PC-3 (cell line): Measurements from ENCODE around the gene HLCS. TPM values are rescaled to one million over a fixed set of nuclear protein-coding genes. Genes with fewer than 3 reads are reported as not detected.

Experiments
- ATAC-seq: fragments of 200-7000 bp; cut with Tn5 transposase; 2 replicates; pipeline ENCODE4 v1.9.1; 2020; ENCODE audit warnings: mild to moderate bottlenecking, moderate library complexity
- BruUV-seq: library from RNA; stranded (reverse); fragments of 400-500 nt; replicated peaks from 2 replicates; lab custom pipeline; 2021; lab: Mats Ljungman, UMichigan
- CTCF ChIA-PET: fragments of 300-600 bp; sonication (Branson Sonifier 250); formaldehyde crosslinking; loops from one replicate; lab custom pipeline; 2022; ENCODE audit warnings: antibody characterized with exemption; lab: Charles Lee
- POLR2A ChIA-PET: fragments of 300-600 bp; sonication (Branson Sonifier 250); formaldehyde crosslinking; loops from one replicate; lab custom pipeline; 2022; ENCODE audit warnings: antibody characterized with exemption; ENCODE audit not compliant: unreplicated experiment; lab: Charles Lee
- DNase-seq: peaks from one replicate; pipeline ENCODE4 v3.0.0-alpha.2; 2015
- H2AFZ ChIP-seq: fragments of 300-600 bp; sonication (generic); 2 replicates; pipeline ENCODE4 v1.6.0; 2016; ENCODE audit warnings: antibody characterized with exemption, low read length
- H3F3A ChIP-seq: fragments of 300-600 bp; sonication (generic); one replicate; pipeline ENCODE4 v1.6.0; 2017; ENCODE audit warnings: antibody characterized with exemption, low read length, control low read depth, mild to moderate bottlenecking; ENCODE audit not compliant: unreplicated experiment
- H3K27ac ChIP-seq: fragments of 300-600 bp; sonication (generic); 2 replicates; pipeline ENCODE4 v1.5.1; 2016; ENCODE audit warnings: mild to moderate bottlenecking, low read length
- H3K27me3 ChIP-seq: fragments of 300-600 bp; sonication (generic); 2 replicates; pipeline ENCODE4 v1.6.1; 2016; ENCODE audit warnings: low read length, mixed read lengths
- H3K36me3 ChIP-seq: fragments of 300-600 bp; sonication (generic); 2 replicates; pipeline ENCODE4 v1.6.1; 2016; ENCODE audit warnings: low read depth, mixed run types, low read length, mixed read lengths
- H3K4me1 ChIP-seq: fragments of 300-600 bp; sonication (generic); 2 replicates; pipeline ENCODE4 v1.5.1; 2016; ENCODE audit warnings: low read length; ENCODE audit not compliant: insufficient read depth
- H3K4me2 ChIP-seq: fragments of 300-600 bp; sonication (generic); 2 replicates; pipeline ENCODE4 v1.6.0; 2016; ENCODE audit warnings: low read length
- H3K4me3 ChIP-seq: fragments of 300-600 bp; sonication (generic); 2 replicates; pipeline ENCODE4 v1.5.1; 2016; ENCODE audit warnings: mild to moderate bottlenecking, low read length, mixed read lengths
- H3K79me2 ChIP-seq: fragments of 300-600 bp; sonication (generic); 2 replicates; pipeline ENCODE4 v1.6.1; 2017; ENCODE audit warnings: low read length, mixed read lengths
- H3K9ac ChIP-seq: fragments of 300-600 bp; sonication (generic); 2 replicates; pipeline ENCODE4 v1.6.0; 2016; ENCODE audit warnings: mild to moderate bottlenecking, low read length
- H3K9me2 ChIP-seq: fragments of 300-600 bp; sonication (generic); replicated peaks from 2 replicates; pipeline ENCODE4 v1.6.1; 2016; ENCODE audit warnings: mixed run types, low read length, mixed read lengths
- H3K9me3 ChIP-seq: fragments of 300-600 bp; sonication (generic); 2 replicates; pipeline ENCODE4 v1.6.1; 2016; ENCODE audit warnings: low read length, mixed read lengths
- H4K20me1 ChIP-seq: fragments of 300-600 bp; sonication (generic); 2 replicates; pipeline ENCODE4 v1.6.1; 2016; ENCODE audit warnings: low read length, mixed read lengths
- EZH2 ChIP-seq: fragments of 300-600 bp; sonication (generic); IDR thresholded peaks from one replicate; pipeline ENCODE4 v1.6.1; 2017; ENCODE audit warnings: antibody characterized with exemption, mild to moderate bottlenecking, low read length; ENCODE audit not compliant: unreplicated experiment
- EZH2phosphoT487 ChIP-seq: fragments of 300-600 bp; sonication (generic); IDR thresholded peaks from 2 replicates; pipeline ENCODE4 v1.6.1; 2018; ENCODE audit warnings: mild to moderate bottlenecking, antibody characterized with exemption, low read length, borderline replicate concordance
- intact Hi-C: fragments of 100-400 bp; cut with micrococcal nuclease; formaldehyde crosslinking; loops from 2 replicates; pipeline ENCODE4 v1.9.0; 2023
- total RNA-seq: library from RNA; depleted of rRNA; stranded (reverse); fragments of >200 nt; gene quantifications from 2 replicates; pipeline ENCODE4 v1.2.3, GENCODE V29; 2014
- TF ChIP-seq, protein P1 (sequence below): fragments of 300-600 bp; sonication (generic); conservative IDR thresholded peaks from 2 replicates; pipeline ENCODE4 v1.5.1; 2017; ENCODE audit warnings: antibody characterized with exemption, low read depth, mild to moderate bottlenecking, low read length

The HLCS gene
- total RNA-seq, 1 experiment from 2014 or later: 44.1 TPM

DNA sequence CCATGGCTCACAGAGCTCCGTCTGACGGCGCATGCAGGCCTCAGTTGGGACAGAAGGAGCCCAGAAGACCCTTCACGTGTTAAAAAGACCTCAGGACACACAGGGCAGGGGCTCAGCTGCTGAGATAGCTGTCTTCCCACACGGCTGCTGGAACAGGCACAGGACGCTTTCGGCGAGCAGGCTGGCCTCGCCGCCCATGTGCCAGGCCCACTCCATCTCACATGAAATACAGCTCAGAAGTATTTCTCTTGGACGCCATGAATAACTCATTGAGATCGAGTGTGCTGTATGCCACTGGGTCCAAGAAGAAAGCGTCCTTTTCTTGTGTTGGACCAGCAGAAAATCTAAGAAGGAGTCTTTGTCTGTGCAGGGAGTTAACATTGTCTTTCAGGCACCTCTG lies 198.0 kb downstream of the HLCS start:
- ChIA-PET CTCF (no interaction called here), POLR2A (no interaction called here)
- Histone ChIP-seq H3K4me1 (peaks cover 9% of the 10 kb centered on the region; the same call in 1 of the 2 replicates), H3F3A (no peaks in the 10 kb centered on the region), H3K9me3 (no peaks in the 10 kb centered on the region), H3K36me3 (no peaks in the 10 kb centered on the region), H3K27me3 (no peaks in the 10 kb centered on the region), H3K4me2 (no peak overlapping the region), H3K4me3 (no peak overlapping the region), H3K27ac (no peak overlapping the region), H3K9me2 (no peaks in the 10 kb centered on the region), H4K20me1 (no peaks in the 10 kb centered on the region), H3K79me2 (no peaks in the 10 kb centered on the region), H3K9ac (no peak overlapping the region), H2AFZ (no peak overlapping the region)
- ATAC-seq: no peak
- no TSS peak for BruUV-seq
- intact Hi-C loops: no loop called here
- no peak for DNase-seq
- TF ChIP-seq, protein P1, sequence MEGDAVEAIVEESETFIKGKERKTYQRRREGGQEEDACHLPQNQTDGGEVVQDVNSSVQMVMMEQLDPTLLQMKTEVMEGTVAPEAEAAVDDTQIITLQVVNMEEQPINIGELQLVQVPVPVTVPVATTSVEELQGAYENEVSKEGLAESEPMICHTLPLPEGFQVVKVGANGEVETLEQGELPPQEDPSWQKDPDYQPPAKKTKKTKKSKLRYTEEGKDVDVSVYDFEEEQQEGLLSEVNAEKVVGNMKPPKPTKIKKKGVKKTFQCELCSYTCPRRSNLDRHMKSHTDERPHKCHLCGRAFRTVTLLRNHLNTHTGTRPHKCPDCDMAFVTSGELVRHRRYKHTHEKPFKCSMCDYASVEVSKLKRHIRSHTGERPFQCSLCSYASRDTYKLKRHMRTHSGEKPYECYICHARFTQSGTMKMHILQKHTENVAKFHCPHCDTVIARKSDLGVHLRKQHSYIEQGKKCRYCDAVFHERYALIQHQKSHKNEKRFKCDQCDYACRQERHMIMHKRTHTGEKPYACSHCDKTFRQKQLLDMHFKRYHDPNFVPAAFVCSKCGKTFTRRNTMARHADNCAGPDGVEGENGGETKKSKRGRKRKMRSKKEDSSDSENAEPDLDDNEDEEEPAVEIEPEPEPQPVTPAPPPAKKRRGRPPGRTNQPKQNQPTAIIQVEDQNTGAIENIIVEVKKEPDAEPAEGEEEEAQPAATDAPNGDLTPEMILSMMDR: no peak
- no peak for TF ChIP-seq EZH2phosphoT487
- no peak for TF ChIP-seq EZH2

DNA sequence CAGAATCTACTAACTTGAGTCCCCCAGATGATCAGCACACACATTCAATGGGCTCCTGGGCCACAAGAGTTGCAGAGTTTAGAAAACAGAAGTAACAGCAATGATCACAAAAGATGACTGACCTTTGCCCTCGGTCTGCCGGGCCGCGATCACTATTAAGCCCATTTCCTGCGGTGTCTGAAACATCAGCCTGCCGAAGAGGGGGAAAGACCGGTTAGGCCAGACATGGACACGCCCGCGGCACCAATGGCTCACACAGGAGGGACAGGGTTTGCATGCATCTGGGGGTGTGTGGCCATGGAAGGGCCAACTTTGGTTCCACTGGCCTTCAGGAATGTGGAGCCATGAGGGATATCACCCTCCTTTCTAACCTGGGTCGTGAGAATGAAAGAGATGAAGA lies 199.4 kb downstream of the HLCS start:
- Histone ChIP-seq H3K9ac (no peak overlapping the region), H2AFZ (no peak overlapping the region), H3F3A (no peaks in the 10 kb centered on the region), H3K27ac (no peak overlapping the region), H3K36me3 (no peaks in the 10 kb centered on the region), H3K4me2 (no peak overlapping the region), H3K9me2 (no peaks in the 10 kb centered on the region), H3K4me1 (no peaks in the 10 kb centered on the region), H3K27me3 (no peaks in the 10 kb centered on the region), H3K9me3 (no peaks in the 10 kb centered on the region), H3K4me3 (no peak overlapping the region), H4K20me1 (no peaks in the 10 kb centered on the region), H3K79me2 (no peaks in the 10 kb centered on the region)
- ATAC-seq (no peak), DNase-seq (no peak)
- ChIA-PET CTCF (no interaction called here), POLR2A (no interaction called here)
- TF ChIP-seq, protein P1: no peak
- no peak for TF ChIP-seq EZH2phosphoT487
- no peak for TF ChIP-seq EZH2
- BruUV-seq: no TSS peak
- intact Hi-C loops: no loop called here

DNA sequence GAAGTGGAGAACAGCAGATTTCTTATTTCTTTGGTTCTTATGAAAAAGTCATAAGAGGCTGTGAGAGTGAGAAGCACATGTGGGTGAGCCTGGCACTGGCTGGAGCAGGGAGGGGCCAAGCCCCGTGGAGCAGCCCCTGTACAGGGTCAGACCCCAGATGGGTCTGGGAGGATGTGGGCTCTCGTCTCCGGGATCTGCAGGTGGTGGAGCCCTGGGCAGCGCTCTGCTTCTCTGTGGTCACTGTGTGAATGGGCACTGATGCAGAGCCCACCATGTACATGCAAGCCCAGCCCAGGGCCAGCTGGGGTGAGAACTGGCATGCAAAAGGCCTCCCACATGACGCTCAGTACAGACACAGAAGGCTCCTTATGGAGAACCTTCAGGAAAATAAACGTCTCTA lies 200.0 kb downstream of the HLCS start:
- ATAC-seq: no peak

More for the DNA sequence above, 200.0 kb downstream of the HLCS start:
- Histone ChIP-seq H3K27me3 (no peaks in the 10 kb centered on the region), H3K9me2 (no peaks in the 10 kb centered on the region), H3K4me1 (no peaks in the 10 kb centered on the region), H3F3A (no peaks in the 10 kb centered on the region), H3K27ac (no peak overlapping the region), H3K4me2 (no peak overlapping the region), H3K4me3 (no peak overlapping the region), H2AFZ (no peak overlapping the region), H3K9me3 (no peaks in the 10 kb centered on the region), H3K9ac (no peak overlapping the region), H3K36me3 (no peaks in the 10 kb centered on the region), H3K79me2 (no peaks in the 10 kb centered on the region), H4K20me1 (no peaks in the 10 kb centered on the region)
- intact Hi-C loops: no loop called here
- TF ChIP-seq, protein P1: no peak
- TF ChIP-seq EZH2 (no peak), EZH2phosphoT487 (no peak)
- POLR2A ChIA-PET: no interaction called here
- CTCF ChIA-PET: no interaction called here
- BruUV-seq: no TSS peak
- DNase-seq: no peak
